ENCODE data around the gene ANKRD63.

Gene ANKRD63

DNA sequence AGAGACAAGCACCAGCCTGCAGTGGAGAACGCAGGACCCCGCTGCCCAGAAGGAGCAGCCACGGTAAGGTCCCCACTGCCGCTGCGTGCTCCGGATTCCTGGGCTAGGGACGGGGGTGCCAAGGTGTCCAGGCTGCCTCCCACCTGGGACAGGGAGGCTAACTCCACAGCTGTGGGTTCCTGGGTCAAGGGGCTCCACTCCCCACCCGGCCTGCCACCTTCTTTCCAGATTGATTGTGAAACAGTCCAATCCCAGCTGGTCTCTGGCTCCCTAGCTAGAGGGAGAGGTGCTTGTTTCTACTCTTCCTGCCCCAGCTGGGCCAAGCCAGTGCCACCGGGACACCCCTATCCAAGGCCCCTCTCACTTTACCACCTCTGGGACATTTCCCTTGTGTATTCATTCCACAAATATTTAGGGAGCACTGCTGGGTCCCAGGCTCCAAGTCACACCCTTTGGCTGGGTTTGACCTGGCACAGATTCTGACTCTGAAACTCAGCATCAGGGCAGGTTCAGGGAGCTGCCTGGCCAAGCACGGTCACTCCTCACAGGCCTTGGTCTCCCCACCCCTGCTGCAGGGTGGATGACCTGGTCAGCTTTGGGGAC is 42.1 kb downstream of the ANKRD63 start:
- DNase-seq, result no peak

DNA sequence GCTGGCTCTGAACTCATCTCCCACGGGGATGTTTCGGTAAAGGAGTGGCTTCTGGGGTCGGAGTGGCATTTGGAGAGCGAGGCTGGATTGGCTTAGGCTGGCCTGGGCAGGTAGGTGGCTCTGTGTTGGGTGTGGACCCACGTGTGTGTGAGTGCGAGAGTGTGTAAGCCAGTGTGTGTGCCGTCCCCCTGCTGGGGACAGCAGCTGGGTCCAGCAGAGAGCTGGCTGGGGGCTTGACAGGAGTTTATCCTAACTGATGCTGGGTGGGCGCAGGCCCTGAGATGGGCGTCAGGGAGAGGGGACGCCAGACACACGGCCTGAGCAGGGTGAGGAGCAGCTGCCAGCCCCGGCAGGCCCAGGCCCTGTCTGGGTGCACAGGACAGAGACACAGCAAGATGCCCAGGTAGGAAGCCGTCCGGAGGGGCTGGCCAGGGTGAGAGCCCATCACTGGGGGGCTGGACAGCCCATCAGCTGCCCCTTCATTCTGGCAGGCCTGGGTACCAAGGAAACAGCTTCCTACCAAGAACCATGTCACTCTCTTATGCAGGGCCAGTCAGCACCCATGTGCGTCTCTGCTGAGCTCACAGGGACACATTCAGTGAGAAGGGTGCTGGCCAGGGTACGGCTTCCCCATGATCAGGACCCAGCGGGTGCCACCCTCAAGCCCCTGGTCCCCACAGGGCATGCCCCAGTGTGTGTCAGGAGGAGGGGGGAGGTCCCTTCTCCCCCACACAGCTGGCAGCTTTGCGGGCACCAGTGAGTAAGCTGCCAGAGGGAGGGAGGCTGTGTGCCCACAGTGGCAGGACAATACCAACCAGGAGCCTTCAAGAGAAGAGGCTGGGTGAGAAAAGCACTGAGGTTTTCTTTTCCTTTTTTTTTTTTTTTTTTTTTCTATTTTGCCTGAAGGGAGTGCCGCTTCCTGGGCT is 42.9 kb downstream of the ANKRD63 start:
- no peak for DNase-seq

DNA sequence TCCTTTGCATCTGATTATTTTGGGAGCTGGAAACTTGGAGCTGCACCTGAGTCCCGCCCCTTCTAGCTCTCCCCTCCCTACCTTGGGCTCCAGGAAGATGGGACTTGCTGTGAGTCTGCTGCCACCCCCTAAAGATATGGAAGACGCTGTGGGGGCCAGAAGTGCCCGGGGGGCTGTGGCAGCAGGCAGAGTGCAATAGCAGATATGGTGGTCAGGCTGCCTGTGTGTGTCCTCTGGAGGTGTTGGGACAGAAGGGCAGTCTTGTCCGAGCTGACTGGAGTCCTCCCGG is 43.5 kb downstream of the ANKRD63 start:
- no peak for DNase-seq

DNA sequence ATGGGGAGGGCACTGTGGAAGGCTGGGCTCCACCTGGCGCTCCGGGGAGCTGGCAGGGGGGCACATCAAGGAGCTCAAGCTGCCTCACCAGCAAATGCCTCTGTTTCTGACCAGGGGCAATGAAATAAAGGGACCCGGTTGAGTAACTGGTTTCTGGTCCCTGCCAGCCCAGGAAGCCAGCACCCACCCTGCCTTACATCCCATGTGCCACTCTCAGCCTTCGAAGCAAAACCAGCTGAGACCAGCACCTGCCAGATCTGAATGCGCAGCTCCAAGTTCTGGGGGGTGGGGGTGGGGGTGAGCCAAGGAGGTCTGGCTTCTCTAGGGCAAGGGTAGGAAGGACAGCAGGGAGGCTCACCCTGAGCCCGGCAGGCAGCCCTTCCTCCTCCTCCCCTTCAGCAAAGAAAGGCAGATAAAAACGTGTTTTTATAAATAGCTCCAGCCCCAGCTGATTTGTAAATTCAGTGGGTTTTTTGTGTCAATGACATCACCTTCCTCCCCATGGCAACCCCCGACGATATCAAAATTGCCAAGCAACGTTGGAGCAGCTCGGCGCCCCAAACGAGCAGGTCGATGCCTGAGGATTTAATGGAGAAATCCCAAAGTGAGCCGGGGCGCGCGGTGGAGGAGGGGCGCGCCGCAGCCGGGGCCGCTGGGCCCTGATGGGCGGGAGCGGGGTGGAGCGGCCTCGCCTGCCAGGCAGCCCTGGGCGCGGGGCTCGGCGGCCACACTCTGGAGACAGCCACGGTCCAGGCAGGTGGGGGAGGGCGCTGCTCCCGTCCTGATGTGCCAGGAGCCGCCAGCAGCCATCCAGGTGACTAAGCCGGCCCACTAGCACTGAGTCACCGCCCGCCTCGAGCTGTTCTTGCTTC is 44.1 kb downstream of the ANKRD63 start, which contains the start of gene PAK6:
Gene PAK6, plus strand, starts transcription at position 532 of the 872 bp plus-strand sequence. CDS start 25,723 bp downstream, outside the sequence.
- DNase-seq, result peak; percentile 17

DNA sequence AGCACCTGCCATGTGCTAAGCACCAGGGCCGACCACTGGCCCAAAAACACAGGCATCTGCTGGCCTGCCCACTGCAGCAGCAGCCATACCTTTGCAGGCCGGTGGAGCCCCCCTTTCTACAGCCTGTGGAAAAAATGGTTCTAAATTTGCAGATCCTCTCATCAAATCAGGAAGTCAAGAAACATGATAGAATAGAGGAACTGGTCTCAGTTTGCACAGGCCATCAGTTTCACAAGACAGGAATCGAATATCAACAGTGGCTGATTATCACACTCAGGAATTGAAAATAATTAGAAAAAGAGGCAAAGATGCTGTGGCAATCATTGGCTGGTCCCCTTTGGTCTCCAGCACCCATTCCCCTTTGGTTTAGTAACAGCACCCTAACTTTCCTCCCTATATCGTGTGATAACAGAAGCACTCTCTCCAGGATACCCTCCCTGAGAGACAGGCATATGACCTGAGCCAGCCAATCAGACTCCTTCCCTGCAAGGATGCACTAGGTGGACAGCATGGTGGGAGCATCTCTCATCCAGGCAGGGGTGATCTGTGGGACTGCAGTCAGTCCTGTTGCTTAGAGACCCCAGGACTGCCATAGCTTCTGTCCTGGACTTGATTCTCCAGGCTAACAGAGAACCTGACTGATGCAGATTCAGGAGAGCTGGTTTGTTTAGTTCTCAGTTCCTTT is 47.5 kb downstream of the ANKRD63 start:
- DNase-seq, result no peak

DNA sequence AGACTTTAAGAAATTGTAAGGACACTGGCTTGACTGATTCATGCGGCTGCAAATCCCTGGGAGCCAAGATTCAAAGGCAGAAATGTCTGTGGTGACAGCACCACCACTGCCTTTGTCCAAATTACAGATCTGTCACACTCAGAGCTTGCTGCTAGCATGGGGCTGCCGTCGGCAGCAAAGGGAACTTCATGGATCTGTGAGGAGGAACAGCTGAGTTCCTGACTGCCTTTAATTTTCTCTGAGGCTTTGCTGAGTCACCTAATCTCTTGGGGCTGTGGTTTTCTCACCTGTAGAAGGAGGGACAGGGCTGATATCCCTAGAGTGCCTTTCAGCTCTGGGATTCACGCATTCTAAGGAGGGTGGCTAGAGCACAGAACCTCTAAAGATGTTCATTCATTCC is 48.1 kb downstream of the ANKRD63 start:
- no peak for DNase-seq

DNA sequence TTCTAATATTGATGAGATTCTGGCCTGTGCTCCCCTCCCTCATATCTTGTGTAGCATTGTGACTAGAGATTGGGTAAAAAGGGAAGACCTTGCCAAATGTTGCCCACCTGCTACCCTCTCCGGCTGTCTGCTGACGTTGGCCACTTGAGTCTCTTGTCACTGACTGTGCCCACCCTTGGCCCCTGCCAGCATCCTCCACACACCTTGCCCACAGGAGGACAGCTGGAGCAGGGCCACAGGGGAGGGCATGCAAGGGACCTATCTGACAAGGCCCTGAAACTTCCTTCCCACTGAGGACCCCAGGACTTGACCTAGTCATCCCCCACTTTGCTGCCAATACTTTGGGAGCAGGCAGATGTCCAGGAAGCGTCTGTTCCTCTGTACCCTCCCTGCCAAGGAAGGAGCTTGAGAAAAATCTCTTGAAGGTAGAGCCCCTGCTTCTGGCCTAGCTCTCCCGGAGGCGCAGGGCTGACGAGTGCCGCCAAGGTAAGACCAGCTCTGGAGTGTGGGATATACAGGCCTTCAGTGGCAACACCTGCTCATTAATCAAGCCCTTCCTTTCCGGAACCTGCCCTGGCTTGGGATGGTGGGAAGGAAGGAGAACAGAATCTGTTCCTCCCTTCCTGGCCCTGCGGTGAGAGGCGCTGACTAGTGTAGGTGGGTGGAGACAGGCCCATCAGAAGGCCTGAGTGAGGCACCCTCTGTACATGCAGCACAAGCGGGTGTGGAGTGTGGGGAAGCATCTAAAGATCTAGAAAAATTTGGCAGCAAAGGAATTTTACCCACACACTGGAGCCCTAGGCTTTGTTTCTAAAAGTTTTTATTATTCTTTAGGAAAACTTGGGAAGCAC is 48.9 kb downstream of the ANKRD63 start:
- DNase-seq, result no peak

DNA sequence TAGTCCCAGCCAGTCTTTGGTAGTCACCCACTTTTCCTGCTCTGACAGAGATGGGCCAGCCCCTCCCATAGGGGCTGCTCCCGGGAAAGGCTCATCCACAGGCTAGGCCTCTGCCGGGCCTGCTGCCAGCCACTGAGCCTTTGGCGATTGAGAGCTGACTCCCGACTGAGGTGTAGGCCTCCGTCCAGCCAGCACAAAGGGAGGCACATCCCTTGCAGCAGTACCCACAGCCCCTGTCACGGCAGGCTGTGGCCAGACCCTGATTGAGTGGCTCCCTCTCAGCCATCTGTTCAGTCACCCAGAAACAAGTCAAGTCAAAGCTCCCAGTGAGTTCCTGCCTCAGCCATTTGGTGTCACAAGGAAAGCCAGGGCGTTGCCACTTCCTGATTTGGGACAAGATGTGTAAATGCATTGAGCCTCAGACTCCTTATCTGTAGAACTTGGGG is 50.2 kb downstream of the ANKRD63 start:
- no peak for DNase-seq
